ENCODE results near the gene CACNA2D3. TPM values are rescaled to one million over a fixed set of nuclear protein-coding genes. Genes with fewer than 3 reads are reported as not detected.

The CACNA2D3 gene
- total RNA-seq, 2 experiments from 2014 or later = not detected

- POLR2A ChIA-PET = no interaction called here
Observed at GRCh38 chr3:54197509-54197908, 75.2 kb downstream of the CACNA2D3 start.

GRCh38 chr3:54198556-54198955 lies 76.2 kb downstream of the CACNA2D3 start:
- no peaks in the 10 kb centered on the region for H3K79me2 ChIP-seq (ENCODE audit: insufficient read depth, low read depth, low read length)
- no peak overlapping the region for H3K4me2 ChIP-seq (ENCODE audit: low read length)
- H4K20me1 ChIP-seq (ENCODE audit: insufficient read depth, low read length) = no peaks in the 10 kb centered on the region; the same call in 1 of the 2 replicates
- CTCF ChIA-PET (ENCODE audit: unreplicated experiment) = no interaction called here
- H3K4me1 ChIP-seq (ENCODE audit: insufficient read depth, low read length, poor library complexity, severe bottlenecking) = no peaks in the 10 kb centered on the region
- no peaks in the 10 kb centered on the region for H3K9me2 ChIP-seq (ENCODE audit: insufficient read depth, low read length)
- no peaks in the 10 kb centered on the region for H3K36me3 ChIP-seq (ENCODE audit: insufficient read depth, low read length)
- H3K4me3 ChIP-seq (ENCODE audit: low read depth, low read length, poor library complexity, severe bottlenecking) = no peak overlapping the region
- TF ChIP-seq CTCF (conservative IDR thresholded peaks at IDR 0.05; ENCODE audit: low read length) (no peak), EZH2phosphoT487 (IDR thresholded peaks at IDR 0.05; ENCODE audit: borderline replicate concordance, low read depth, low read length) (no peak)
- DNase-seq (ENCODE audit: low spot score) = no peak
- H2AFZ ChIP-seq (ENCODE audit: low read length) = no peak overlapping the region
- intact Hi-C loops (cut with micrococcal nuclease; ENCODE audit: unreplicated experiment) = no loop called here
- POLR2A ChIA-PET = no interaction called here
- H3K27ac ChIP-seq (ENCODE audit: low read depth, low read length, poor library complexity, severe bottlenecking) = no peak overlapping the region
- BruUV-seq (replicated peaks) = no TSS peak
- no peaks in the 10 kb centered on the region for H3K9me3 ChIP-seq (ENCODE audit: low read length)

More at GRCh38 chr3:54197509-54197908, 75.2 kb downstream of the CACNA2D3 start:
- Histone ChIP-seq H3K4me1 (ENCODE audit: insufficient read depth, low read length, poor library complexity, severe bottlenecking) (no peaks in the 10 kb centered on the region), H3K79me2 (ENCODE audit: insufficient read depth, low read depth, low read length) (no peaks in the 10 kb centered on the region), H3K9me3 (ENCODE audit: low read length) (no peaks in the 10 kb centered on the region), H3K4me2 (ENCODE audit: low read length) (no peak overlapping the region), H4K20me1 (ENCODE audit: insufficient read depth, low read length) (no peaks in the 10 kb centered on the region; the same call in 1 of the 2 replicates), H3K27ac (ENCODE audit: low read depth, low read length, poor library complexity, severe bottlenecking) (no peak overlapping the region), H3K9me2 (ENCODE audit: insufficient read depth, low read length) (no peaks in the 10 kb centered on the region), H2AFZ (ENCODE audit: low read length) (no peak overlapping the region), H3K36me3 (ENCODE audit: insufficient read depth, low read length) (no peaks in the 10 kb centered on the region), H3K4me3 (ENCODE audit: low read depth, low read length, poor library complexity, severe bottlenecking) (no peak overlapping the region)
- CTCF ChIA-PET (ENCODE audit: unreplicated experiment) = no interaction called here
- intact Hi-C loops (cut with micrococcal nuclease; ENCODE audit: unreplicated experiment) = no loop called here
- TF ChIP-seq CTCF (conservative IDR thresholded peaks at IDR 0.05; ENCODE audit: low read length) (no peak), EZH2phosphoT487 (IDR thresholded peaks at IDR 0.05; ENCODE audit: borderline replicate concordance, low read depth, low read length) (no peak)
- no TSS peak for BruUV-seq (replicated peaks)
- no peak for DNase-seq (ENCODE audit: low spot score)

- POLR2A ChIA-PET = no interaction called here
- intact Hi-C loops (cut with micrococcal nuclease; ENCODE audit: unreplicated experiment) = no loop called here
- Histone ChIP-seq H3K79me2 (ENCODE audit: insufficient read depth, low read depth, low read length) (no peaks in the 10 kb centered on the region), H3K27ac (ENCODE audit: low read depth, low read length, poor library complexity, severe bottlenecking) (no peak overlapping the region), H3K9me3 (ENCODE audit: low read length) (no peaks in the 10 kb centered on the region), H3K9me2 (ENCODE audit: insufficient read depth, low read length) (no peaks in the 10 kb centered on the region), H3K4me3 (ENCODE audit: low read depth, low read length, poor library complexity, severe bottlenecking) (no peak overlapping the region), H2AFZ (ENCODE audit: low read length) (no peak overlapping the region), H3K36me3 (ENCODE audit: insufficient read depth, low read length) (no peaks in the 10 kb centered on the region), H3K4me2 (ENCODE audit: low read length) (no peak overlapping the region), H3K4me1 (ENCODE audit: insufficient read depth, low read length, poor library complexity, severe bottlenecking) (no peaks in the 10 kb centered on the region), H4K20me1 (ENCODE audit: insufficient read depth, low read length) (no peaks in the 10 kb centered on the region; the same call in 1 of the 2 replicates)
- TF ChIP-seq CTCF (conservative IDR thresholded peaks at IDR 0.05; ENCODE audit: low read length) (no peak), EZH2phosphoT487 (IDR thresholded peaks at IDR 0.05; ENCODE audit: borderline replicate concordance, low read depth, low read length) (no peak)
- DNase-seq (ENCODE audit: low spot score) = no peak
- CTCF ChIA-PET (ENCODE audit: unreplicated experiment) = no interaction called here
- no TSS peak for BruUV-seq (replicated peaks)
Observed at GRCh38 chr3:54202054-54202453, 79.7 kb downstream of the CACNA2D3 start.
